ENCODE data around the gene DEGS1. TPM values are rescaled to one million over a fixed set of nuclear protein-coding genes. Genes with fewer than 3 reads are reported as not detected.

DEGS1 gene
- total RNA-seq, 2 experiments from 2014 or later, result 32.3 to 33.8 TPM

GRCh38 chr1:224219612-224220059 lies 36.6 kb downstream of the DEGS1 start:
- H3K4me3 Mint-ChIP-seq, result no peak overlapping the region
- DNase-seq (no peak), ATAC-seq (no peak)
- CTCF ChIA-PET, result no interaction called here
- TF ChIP-seq CTCF (IDR thresholded peaks at IDR 0.05), result no peak
- no peaks in the 10 kb centered on the region for H3K27me3 Mint-ChIP-seq
- no peaks in the 10 kb centered on the region for H3K36me3 Mint-ChIP-seq (ENCODE audit: low read depth)
- POLR2A ChIA-PET, result interaction anchor here (0.6 kb wide), 1 partner anchor 373 kb away, joined by 3 read pairs; no protein-coding TSS in a partner anchor
- H3K27ac Mint-ChIP-seq, result no peak overlapping the region
- H3K4me1 Mint-ChIP-seq (ENCODE audit: low read depth), result no peaks in the 10 kb centered on the region
- H3K9me3 Mint-ChIP-seq, result no peaks in the 10 kb centered on the region
- intact Hi-C loops (cut with micrococcal nuclease), result no loop called here

GRCh38 chr1:224223819-224224714 lies 41.0 kb downstream of the DEGS1 start:
- ATAC-seq (no peak), DNase-seq (no peak)
- TF ChIP-seq CTCF (IDR thresholded peaks at IDR 0.05), result no peak
- H3K36me3 Mint-ChIP-seq (ENCODE audit: low read depth), result peaks cover 2% of the 10 kb centered on the region
- intact Hi-C loops (cut with micrococcal nuclease), result no loop called here
- ChIA-PET POLR2A (no interaction called here), CTCF (no interaction called here)
- H3K27ac Mint-ChIP-seq, result no peak overlapping the region
- no peaks in the 10 kb centered on the region for H3K27me3 Mint-ChIP-seq
- no peaks in the 10 kb centered on the region for H3K9me3 Mint-ChIP-seq
- no peak overlapping the region for H3K4me3 Mint-ChIP-seq
- H3K4me1 Mint-ChIP-seq (ENCODE audit: low read depth), result no peaks in the 10 kb centered on the region

GRCh38 chr1:224226849-224227502 lies 43.9 kb downstream of the DEGS1 start:
- intact Hi-C loops (cut with micrococcal nuclease), result no loop called here
- Mint-ChIP-seq H3K27me3 (no peaks in the 10 kb centered on the region), H3K36me3 (ENCODE audit: low read depth) (peaks cover 13% of the 10 kb centered on the region), H3K27ac (no peak overlapping the region), H3K9me3 (no peaks in the 10 kb centered on the region), H3K4me1 (ENCODE audit: low read depth) (no peaks in the 10 kb centered on the region), H3K4me3 (no peak overlapping the region)
- ChIA-PET CTCF (no interaction called here), POLR2A (no interaction called here)
- ATAC-seq (no peak), DNase-seq (no peak)
- no peak for TF ChIP-seq CTCF (IDR thresholded peaks at IDR 0.05)

GRCh38 chr1:224234017-224234416 lies 51.0 kb downstream of the DEGS1 start:
- no peak overlapping the region for H3K4me3 Mint-ChIP-seq
- ATAC-seq (no peak), DNase-seq (no peak)
- H3K27ac Mint-ChIP-seq, result no peak overlapping the region
- H3K9me3 Mint-ChIP-seq, result no peaks in the 10 kb centered on the region
- no peaks in the 10 kb centered on the region for H3K4me1 Mint-ChIP-seq (ENCODE audit: low read depth)
- no peaks in the 10 kb centered on the region for H3K27me3 Mint-ChIP-seq
- ChIA-PET CTCF (no interaction called here), POLR2A (no interaction called here)
- intact Hi-C loops (cut with micrococcal nuclease), result no loop called here
- no peak for TF ChIP-seq CTCF (IDR thresholded peaks at IDR 0.05)
- peaks cover 15% of the 10 kb centered on the region for H3K36me3 Mint-ChIP-seq (ENCODE audit: low read depth)

All from activated CD8-positive, alpha-beta T cell treated with anti-CD3 and anti-CD28 coated beads for 36 hours (primary cell).